CMK (cell line): ENCODE results near the gene WNT10A.
A peak's percentile ranks its signal among the peaks of the same experiment; 100 is the strongest.

Source experiments
- DNase-seq: peaks from one replicate; pipeline ENCODE4 v3.0.0-alpha.2; 2010; ENCODE audit warnings: low read depth

Gene WNT10A

GRCh38 chr2:218857371-218858137, 23.1 kb upstream of the WNT10A start:
- DNase-seq, result no peak

GRCh38 chr2:218858138-218858445, 22.6 kb upstream of the WNT10A start:
- DNase-seq, result no peak

DNA sequence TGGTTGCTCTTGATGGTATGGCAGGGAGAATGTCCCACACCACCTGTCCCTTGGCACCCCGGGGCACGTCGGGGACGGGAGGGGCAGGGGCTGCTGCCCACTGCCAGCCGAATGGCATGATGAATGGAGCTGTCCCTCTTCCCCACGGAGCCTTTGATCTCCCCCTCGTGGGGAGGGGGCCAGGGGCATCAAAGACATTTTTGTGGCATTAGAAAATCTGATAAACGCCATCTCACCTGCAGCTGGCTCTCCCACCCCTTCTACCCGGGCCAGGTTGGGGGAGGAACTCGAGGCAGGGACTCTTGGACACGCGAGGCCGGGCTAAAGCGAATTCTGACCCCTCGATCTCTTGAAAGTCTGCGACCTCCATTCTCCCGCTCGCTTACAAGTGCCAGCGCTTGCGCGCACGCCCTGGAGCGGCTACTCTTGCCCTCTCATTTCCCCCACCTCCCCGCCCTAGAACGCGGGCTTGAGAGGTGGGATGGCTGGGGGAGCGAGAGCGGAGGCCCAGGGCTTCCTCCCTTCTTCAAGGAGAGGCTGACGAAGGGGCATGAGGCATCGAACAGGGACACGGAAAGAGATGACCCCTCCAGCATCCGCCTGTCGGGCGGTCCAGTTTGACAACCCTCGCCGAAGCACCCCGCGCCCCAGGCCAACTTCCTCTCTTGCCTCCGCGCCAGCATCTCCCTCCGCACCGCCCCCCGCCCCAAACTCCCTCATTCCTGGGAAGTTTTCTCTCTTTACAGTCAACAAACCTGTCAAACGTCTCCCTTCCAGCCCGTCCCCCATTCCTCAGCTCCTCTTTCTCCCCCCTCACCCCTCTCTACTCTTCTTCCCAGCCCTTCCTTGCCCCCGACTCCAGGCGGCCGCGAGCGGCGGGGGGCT, 21.7 kb upstream of the WNT10A start:
- DNase-seq, result no peak

DNA sequence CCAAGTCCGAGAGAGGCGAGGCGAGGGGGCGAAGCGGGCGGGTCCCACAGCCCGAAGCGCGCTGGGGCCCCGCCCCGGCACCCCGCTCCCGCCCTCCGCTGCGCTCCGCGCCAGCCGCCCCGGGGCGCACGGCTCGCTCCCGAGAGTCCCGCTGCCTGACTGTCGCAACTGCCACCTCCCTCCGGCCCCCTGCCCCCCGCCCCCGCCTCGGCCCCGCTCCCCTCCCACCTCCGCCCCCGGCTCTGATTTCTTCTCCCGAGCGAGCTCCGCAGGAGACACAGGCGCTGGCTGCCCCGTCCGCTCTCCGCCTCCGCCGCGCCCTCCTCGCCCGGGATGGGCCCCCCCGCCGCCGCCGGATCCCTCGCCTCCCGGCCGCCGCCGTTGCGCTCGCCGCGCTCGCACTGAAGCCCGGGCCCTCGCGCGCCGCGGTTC, 21.1 kb upstream of the WNT10A start, which contains the start of gene WNT6:
Gene WNT6, plus strand, starts transcription at position 250 of the 432 bp plus-strand sequence. CDS start 233 bp downstream, outside the sequence.
- DNase-seq, result no peak

DNA sequence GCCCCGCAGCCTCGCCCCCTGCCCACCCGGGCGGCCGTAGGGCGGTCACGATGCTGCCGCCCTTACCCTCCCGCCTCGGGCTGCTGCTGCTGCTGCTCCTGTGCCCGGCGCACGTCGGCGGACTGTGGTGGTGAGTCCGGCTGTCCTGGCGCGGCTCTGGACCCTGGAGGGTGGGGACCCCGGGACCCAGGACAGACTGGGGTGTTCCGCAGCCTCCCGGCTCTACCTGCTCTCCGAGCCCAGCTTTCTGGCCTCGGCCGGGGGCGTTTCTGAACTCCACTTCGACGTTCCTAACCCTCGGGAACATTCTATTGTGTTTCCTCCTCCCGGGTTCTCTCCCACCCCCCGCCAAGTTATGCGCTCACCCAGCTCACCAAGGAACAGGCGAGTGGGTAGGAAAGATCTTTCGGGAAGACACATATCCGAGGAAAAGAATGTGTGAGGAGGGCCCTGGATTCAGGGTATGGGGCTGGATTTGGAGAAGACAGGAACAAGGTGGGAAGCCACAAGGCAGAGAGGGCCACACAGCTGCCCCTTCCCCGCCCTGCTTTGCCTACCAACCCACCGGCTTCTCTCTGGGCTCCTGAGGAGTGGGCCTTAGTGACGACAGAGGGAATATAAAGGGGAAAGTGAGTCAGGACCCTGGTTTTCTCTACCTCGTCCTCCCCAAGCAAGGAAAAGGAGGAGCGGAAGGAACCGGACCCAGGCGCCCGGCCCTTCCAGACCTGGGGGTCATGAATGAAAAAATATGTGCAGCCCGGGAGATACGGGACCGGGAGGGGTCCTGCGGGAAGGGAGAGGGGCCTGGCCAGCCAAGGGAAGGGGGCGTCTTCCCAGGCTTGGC, 20.4 kb upstream of the WNT10A start:
- no peak for DNase-seq

DNA sequence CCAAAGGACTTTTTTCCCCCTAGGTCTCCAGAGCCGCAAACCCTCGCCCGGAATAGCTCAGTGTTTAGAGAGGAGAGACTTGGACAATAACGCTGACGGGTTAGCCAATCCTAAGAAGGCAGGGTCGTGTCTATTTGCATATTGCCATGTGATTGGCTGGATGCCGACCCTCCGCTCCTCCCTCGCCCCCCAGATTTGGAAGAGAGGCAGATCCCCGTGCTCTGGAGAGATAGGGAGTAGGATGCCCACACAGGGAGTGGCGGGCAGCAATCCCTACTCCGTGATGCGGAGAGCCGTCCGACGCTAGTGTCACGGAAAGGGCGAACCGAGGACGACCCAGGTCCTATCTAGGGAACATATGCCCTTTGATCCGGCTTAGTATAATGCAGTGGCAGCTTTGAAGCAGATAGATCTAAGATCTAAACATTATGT, 19.7 kb upstream of the WNT10A start:
- no peak for DNase-seq

DNA sequence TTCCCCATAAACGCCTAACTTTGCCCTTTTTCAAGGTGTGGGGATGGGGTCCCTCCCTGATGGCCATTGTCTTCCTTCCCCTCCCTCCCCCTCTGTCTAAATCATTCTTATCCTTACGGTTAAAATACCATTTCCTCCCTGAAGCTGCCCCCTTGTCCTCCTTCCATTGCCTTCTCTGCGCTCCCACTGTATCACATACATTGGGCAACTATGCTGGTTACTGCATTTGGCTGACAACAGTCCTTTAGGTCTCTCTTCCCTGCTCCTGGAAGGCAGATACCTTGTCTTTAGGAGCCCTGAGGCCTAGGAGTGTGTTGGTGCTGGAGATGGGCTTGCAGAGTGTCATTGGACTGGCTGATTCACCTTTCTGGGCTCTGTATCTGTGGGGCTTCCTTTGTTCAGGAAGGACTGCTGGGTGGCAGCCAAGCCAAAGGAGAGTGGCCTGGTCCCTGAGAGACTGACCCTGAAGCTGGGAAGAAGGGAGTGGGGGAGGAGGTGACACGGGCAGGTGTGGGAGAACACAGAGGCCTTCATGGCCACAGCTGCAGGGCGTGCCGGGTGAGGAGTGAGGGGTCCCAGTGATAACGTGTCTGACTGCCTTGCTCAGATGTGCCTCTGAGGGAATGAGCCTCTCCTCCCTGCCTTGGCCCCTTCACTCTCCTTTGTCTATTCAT, 18.9 kb upstream of the WNT10A start:
- DNase-seq, result no peak

DNA sequence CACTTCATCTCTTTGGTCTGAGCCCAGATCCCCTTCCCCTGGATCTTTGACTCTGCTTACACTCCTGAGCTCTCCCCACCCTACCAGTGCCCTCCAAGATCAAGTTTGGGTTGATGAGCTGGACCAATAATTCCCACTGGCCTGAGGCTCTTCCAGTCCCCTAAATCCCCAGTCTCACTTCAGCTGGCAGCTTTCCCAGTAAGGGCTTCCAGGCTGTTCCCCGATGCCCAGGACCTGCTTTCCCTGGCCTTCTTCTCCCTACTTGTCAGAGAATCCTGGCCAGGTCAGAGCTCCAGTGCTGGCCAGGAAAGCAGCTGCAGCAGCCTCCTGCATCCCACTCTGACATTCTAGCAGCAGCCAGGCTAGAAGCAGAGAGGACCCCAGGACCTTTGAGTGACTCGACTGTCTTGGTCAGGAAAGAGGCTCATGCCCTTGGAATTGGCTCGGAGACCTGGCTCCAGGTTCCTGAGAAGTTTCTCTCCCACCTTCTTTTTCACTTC, 17.6 kb upstream of the WNT10A start:
- no peak for DNase-seq

GRCh38 chr2:218865396-218865795, 15.3 kb upstream of the WNT10A start:
- DNase-seq, result no peak

GRCh38 chr2:218865999-218866398, 14.7 kb upstream of the WNT10A start:
- DNase-seq, result no peak

- DNase-seq, result no peak
Observed at GRCh38 chr2:218867900-218868299, 12.8 kb upstream of the WNT10A start.

DNA sequence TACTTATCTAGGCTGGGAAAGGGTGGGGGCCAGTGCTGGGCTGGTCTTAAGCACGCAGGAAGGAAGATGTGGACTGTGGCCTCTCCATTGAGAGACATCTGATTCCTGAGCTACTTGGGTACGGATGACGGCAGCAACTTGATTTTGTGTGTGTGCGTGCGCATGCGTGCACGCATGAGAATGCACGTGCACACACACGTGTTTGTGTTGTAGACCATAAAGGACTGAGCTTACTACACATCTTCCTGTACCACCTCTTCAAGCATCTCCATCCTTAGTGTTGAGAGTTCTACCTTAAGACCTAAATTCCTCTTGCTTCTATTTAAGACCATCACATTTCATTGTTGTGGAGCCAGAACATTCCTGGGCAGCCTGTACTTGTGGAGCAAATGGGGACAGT, 11.6 kb upstream of the WNT10A start:
- DNase-seq, result no peak

DNA sequence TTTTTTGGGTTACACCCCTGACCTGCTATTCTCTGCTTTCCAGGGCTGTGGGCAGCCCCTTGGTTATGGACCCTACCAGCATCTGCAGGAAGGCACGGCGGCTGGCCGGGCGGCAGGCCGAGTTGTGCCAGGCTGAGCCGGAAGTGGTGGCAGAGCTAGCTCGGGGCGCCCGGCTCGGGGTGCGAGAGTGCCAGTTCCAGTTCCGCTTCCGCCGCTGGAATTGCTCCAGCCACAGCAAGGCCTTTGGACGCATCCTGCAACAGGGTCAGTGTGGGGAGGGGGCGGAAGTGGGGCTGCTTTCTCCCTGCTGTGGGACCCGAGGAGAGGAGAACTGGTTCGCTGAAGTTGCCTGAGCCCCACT, 9.7 kb upstream of the WNT10A start:
- DNase-seq, result no peak

DNA sequence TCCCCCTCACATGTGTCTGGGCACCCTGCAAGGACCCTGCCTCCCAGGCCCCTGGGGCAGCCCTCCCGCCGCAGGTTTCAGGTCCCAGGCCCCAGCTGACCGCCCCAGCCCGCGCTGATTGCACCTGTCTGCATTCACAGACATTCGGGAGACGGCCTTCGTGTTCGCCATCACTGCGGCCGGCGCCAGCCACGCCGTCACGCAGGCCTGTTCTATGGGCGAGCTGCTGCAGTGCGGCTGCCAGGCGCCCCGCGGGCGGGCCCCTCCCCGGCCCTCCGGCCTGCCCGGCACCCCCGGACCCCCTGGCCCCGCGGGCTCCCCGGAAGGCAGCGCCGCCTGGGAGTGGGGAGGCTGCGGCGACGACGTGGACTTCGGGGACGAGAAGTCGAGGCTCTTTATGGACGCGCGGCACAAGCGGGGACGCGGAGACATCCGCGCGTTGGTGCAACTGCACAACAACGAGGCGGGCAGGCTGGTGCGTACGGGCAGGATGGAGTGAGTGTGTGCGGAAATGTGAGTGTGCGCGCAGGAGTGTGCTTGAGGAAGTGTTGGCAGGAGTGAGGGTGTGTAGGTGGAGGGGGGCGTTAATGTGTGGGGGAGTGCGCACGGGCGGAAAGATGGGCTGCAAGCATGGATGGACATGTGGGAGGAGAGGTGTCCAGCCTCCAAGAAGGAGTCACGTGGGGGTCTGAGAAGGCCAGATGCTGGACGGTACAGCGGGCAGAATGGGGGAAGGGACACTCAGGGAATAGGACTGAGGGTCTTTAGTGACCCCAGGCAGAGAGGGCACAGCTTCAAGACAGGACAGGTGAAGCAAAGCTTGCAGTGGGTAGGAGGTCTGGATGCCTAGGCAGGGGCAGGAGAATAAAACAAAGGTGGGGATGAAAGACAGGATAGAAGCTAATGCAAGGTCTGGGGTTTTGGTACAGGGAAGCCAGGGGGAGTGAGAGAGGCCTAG, 9.0 kb upstream of the WNT10A start:
- DNase-seq, result no peak

DNA sequence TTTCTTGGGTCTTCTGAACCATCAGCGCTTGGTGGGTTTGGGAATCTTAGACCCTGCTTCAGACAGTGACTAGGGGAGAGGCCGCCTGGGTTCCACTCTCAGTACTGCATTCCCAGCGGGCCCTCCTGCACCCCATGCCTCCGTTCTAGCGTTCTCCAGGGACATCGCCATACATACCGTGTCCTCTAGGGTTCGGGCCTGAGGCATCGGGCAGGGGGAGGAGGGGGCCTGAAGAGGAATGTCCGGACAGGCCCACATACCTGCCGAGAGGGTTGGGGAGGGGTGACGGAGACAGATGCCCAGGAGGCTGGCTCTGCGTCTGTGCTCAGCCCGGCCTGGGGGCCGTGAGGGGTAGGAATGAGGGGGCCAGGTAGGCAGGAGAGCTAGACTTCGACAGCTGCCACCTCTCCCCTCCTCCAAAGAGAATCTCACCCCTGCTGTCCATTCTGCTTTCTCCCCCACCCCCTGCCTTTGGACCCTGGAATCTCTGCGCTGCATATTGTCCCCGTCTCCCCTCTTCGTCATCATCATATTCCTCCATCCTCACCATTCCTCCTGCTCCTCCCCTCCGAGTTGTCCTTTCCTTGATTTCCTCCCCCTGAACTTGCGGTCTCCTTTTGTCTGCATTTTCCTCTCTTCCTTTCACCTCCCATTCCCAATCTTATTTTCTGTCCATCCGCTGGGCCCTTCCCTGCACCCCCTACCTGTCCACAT, 7.8 kb upstream of the WNT10A start:
- no peak for DNase-seq

DNA sequence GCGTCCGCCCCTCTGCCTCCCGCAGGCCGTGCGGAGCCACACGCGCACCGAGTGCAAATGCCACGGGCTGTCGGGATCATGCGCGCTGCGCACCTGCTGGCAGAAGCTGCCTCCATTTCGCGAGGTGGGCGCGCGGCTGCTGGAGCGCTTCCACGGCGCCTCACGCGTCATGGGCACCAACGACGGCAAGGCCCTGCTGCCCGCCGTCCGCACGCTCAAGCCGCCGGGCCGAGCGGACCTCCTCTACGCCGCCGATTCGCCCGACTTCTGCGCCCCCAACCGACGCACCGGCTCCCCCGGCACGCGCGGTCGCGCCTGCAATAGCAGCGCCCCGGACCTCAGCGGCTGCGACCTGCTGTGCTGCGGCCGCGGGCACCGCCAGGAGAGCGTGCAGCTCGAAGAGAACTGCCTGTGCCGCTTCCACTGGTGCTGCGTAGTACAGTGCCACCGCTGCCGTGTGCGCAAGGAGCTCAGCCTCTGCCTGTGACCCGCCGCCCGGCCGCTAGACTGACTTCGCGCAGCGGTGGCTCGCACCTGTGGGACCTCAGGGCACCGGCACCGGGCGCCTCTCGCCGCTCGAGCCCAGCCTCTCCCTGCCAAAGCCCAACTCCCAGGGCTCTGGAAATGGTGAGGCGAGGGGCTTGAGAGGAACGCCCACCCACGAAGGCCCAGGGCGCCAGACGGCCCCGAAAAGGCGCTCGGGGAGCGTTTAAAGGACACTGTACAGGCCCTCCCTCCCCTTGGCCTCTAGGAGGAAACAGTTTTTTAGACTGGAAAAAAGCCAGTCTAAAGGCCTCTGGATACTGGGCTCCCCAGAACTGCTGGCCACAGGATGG, 7.1 kb upstream of the WNT10A start:
- DNase-seq, result no peak

DNA sequence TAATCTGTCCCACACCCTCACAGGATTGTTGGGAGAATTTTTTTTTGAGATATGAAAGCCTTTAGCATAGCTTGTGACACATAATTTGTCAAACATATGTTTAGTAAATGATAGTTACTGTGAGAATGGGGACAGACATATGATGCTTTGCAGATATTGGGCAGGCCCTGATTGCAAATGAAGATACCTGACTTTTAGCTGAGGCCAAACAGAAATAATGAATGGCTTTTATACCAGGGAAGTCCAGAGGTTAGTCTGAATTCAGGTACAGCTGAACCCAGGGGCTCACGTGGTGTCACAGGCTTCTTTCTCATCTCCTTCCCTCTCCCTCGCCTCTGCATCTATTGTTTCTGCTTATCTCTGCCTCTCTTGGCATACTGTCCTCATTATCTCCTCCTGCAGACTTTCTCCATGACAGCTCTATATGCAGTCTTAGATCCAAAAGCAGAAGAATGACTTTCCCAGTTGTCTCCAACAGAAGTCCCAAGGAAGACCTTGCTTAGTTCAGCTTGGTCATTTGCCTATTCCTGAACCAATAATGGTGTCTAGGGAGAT, 4.9 kb upstream of the WNT10A start:
- DNase-seq, result no peak

DNA sequence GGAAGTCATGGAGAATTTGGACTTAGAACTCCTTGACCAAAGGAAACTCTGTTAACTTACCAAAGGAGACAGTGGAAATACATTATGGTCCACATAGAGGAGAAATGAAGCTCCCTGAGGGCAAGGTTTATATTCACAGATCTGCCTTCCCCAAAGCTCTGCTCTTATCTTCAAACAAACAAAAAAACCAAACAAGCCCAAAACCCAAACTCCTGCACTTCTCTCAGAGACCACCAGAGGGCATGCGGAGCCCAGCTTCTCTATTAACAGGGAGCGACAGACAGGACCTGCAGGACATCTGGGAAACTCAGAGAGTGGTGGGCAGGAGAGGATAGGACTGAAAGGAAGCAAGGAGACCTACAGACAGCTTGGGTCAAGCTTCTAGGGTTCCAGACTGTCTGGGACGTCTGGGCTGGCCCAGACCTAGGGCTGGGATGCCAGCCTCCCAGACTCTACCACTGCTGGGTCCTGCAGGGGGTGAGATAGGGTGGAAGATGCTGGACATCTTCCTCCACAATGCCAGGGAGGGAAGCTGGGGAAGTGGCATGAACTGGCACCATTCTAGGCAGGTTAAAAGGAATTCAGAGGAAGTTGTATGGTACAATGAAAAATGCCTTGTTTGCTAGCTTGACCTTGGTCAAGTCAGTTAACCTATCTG, 4.0 kb upstream of the WNT10A start:
- peak; percentile 44 for DNase-seq
